H1 (cell line): ENCODE data around the gene RBM43. TPM values are rescaled to one million over a fixed set of nuclear protein-coding genes. Genes with fewer than 3 reads are reported as not detected.

Experiments used
- CTCF ChIA-PET: fragments of 300-600 bp; sonication (Branson Sonifier 250); formaldehyde crosslinking; loops from one replicate; lab custom pipeline; 2021; ENCODE audit not compliant: partially characterized antibody; lab: Charles Lee
- POLR2A ChIA-PET: fragments of 300-600 bp; sonication (Branson Sonifier 250); formaldehyde crosslinking; loops from one replicate; lab custom pipeline; 2021; ENCODE audit warnings: inconsistent platforms; ENCODE audit not compliant: partially characterized antibody; lab: Charles Lee
- DNase-seq, 2 experiments: peaks; one replicate each; pipeline versions ENCODE4 v3.0.0 to v3.0.0-alpha.2; 2010 to 2022; ENCODE audit warnings: low spot score in 2 of 2, low read depth in 1 of 2, mixed read lengths in 1 of 2
- FAIRE-seq: peaks from 2 replicates; lab custom pipeline; 2011; peaks lifted over from hg19 to GRCh38; lab: Jason Lieb, UNC
- H2AFZ ChIP-seq: 2 replicates; pipeline ENCODE4 v1.8.1; 2012; ENCODE audit warnings: low read length, inconsistent platforms
- H2AK5ac ChIP-seq: 2 replicates; pipeline ENCODE4 v1.6.1; 2013; ENCODE audit warnings: low read depth, low read length
- H2BK120ac ChIP-seq: replicated peaks from 2 replicates; pipeline ENCODE3; 2013; ENCODE audit warnings: low read depth, low read length, inconsistent platforms
- H2BK12ac ChIP-seq: 2 replicates; pipeline ENCODE4 v1.6.1; 2013; ENCODE audit warnings: low read depth, low read length
- H2BK15ac ChIP-seq: 2 replicates; pipeline ENCODE4 v1.6.1; 2013; ENCODE audit warnings: low read length
- H2BK20ac ChIP-seq: 2 replicates; pipeline ENCODE4 v1.6.1; 2013; ENCODE audit warnings: low read length
- H2BK5ac ChIP-seq: 2 replicates; pipeline ENCODE4 v1.6.1; 2013; ENCODE audit warnings: low read depth, low read length
- H3K14ac ChIP-seq: 2 replicates; pipeline ENCODE4 v1.6.1; 2013; ENCODE audit warnings: inconsistent platforms; ENCODE audit not compliant: insufficient read length
- H3K18ac ChIP-seq: 2 replicates; pipeline ENCODE4 v1.6.1; 2013; ENCODE audit warnings: low read length; ENCODE audit errors: extremely low read depth
- H3K23ac ChIP-seq: 2 replicates; pipeline ENCODE4 v1.6.1; 2013; ENCODE audit warnings: inconsistent platforms; ENCODE audit not compliant: insufficient read length
- H3K23me2 ChIP-seq: 2 replicates; pipeline ENCODE4 v1.6.1; 2013; ENCODE audit warnings: low read depth, low read length
- H3K27ac ChIP-seq: 2 replicates; pipeline ENCODE4 v1.6.1; 2011; ENCODE audit warnings: low read depth, low read length, inconsistent platforms
- H3K27me3 ChIP-seq, 4 experiments: replicated peaks in 1 of 4; 1 replicate in 1 of 4; 2 replicates in 3 of 4; pipeline versions ENCODE4 v1.6.1 to v1.8.1; 2011 to 2013; ENCODE audit warnings: low read length in 3 of 4, mild to moderate bottlenecking in 3 of 4, inconsistent platforms in 2 of 4, mixed read lengths in 2 of 4, moderate library complexity in 1 of 4; ENCODE audit not compliant: control insufficient read depth in 3 of 4, insufficient read depth in 3 of 4; ENCODE audit errors: extremely low read depth in 1 of 4
- H3K36me3 ChIP-seq, 4 experiments: 2 replicates each; pipeline versions ENCODE4 v1.6.1 to v1.8.1; 2011 to 2013; ENCODE audit warnings: mild to moderate bottlenecking in 4 of 4, low read length in 3 of 4, moderate library complexity in 2 of 4, control low read depth in 1 of 4, inconsistent platforms in 1 of 4; ENCODE audit not compliant: insufficient read depth in 4 of 4, control insufficient read depth in 2 of 4
- H3K4ac ChIP-seq: replicated peaks from 2 replicates; pipeline ENCODE3; 2013; ENCODE audit warnings: low read length, low read depth, mixed read lengths, inconsistent platforms; ENCODE audit not compliant: insufficient read length
- H3K4me1 ChIP-seq, 4 experiments: replicated peaks in 1 of 4; 1 replicate in 1 of 4; 2 replicates in 3 of 4; pipeline versions ENCODE4 v1.6.1 to v1.8.1; 2011 to 2013; ENCODE audit warnings: low read length in 3 of 4, inconsistent platforms in 2 of 4, mixed read lengths in 1 of 4; ENCODE audit not compliant: insufficient read depth in 4 of 4, control insufficient read depth in 3 of 4
- H3K4me2 ChIP-seq, 2 experiments: 2 replicates each; pipeline versions ENCODE4 v1.6.1 to v1.8.1; 2011 to 2013; ENCODE audit warnings: low read depth in 2 of 2, low read length in 2 of 2, control low read depth in 1 of 2, inconsistent platforms in 1 of 2, mild to moderate bottlenecking in 1 of 2; ENCODE audit not compliant: insufficient read depth in 1 of 2
- H3K4me3 ChIP-seq, 4 experiments: fragments of 200-600, 300-600 bp in 1 of 4; sonication (generic), shearing (Covaris generic), sonication (Bioruptor Twin) in 1 of 4; 2 replicates each; pipeline versions ENCODE4 v1.5.1 to v1.8.1; 2011 to 2016; ENCODE audit warnings: low read length in 4 of 4, low read depth in 3 of 4, control low read depth in 2 of 4, inconsistent platforms in 2 of 4, mild to moderate bottlenecking in 2 of 4, mixed read lengths in 1 of 4, moderate library complexity in 1 of 4; ENCODE audit not compliant: insufficient read depth in 2 of 4; ENCODE audit errors: extremely low read depth in 1 of 4
- H3K56ac ChIP-seq: replicated peaks from 2 replicates; pipeline ENCODE3; 2013; ENCODE audit warnings: low read depth, mild to moderate bottlenecking, mixed read lengths, low read length, inconsistent platforms; ENCODE audit not compliant: insufficient read length
- H3K79me1 ChIP-seq: 2 replicates; pipeline ENCODE4 v1.6.1; 2013; ENCODE audit warnings: low read depth, low read length, control low read depth
- H3K79me2 ChIP-seq, 2 experiments: 2 replicates each; pipeline versions ENCODE4 v1.6.1 to v1.8.1; 2012 to 2013; ENCODE audit warnings: low read length in 2 of 2, mild to moderate bottlenecking in 2 of 2, inconsistent platforms in 1 of 2; ENCODE audit not compliant: insufficient read depth in 2 of 2, control insufficient read depth in 1 of 2
- H3K9ac ChIP-seq, 4 experiments: replicated peaks in 1 of 4; 1 replicate in 1 of 4; 2 replicates in 3 of 4; pipeline versions ENCODE4 v1.6.1 to v1.8.1; 2011 to 2013; ENCODE audit warnings: low read depth in 3 of 4, low read length in 3 of 4, control low read depth in 2 of 4, mild to moderate bottlenecking in 2 of 4, moderate library complexity in 2 of 4, inconsistent platforms in 1 of 4; ENCODE audit errors: extremely low read depth in 1 of 4
- H3K9me3 ChIP-seq, 2 experiments: 2 replicates each; pipeline versions ENCODE4 v1.6.1 to v1.8.1; 2012 to 2013; ENCODE audit warnings: mild to moderate bottlenecking in 2 of 2, moderate library complexity in 2 of 2, control low read depth in 1 of 2, inconsistent platforms in 1 of 2, low read depth in 1 of 2, low read length in 1 of 2, mixed read lengths in 1 of 2; ENCODE audit not compliant: insufficient read depth in 2 of 2
- H4K20me1 ChIP-seq, 2 experiments: replicated peaks in 1 of 2; 2 replicates each; pipeline versions ENCODE3 to v1.8.1; 2011 to 2013; ENCODE audit warnings: inconsistent platforms in 2 of 2, low read length in 2 of 2, mild to moderate bottlenecking in 1 of 2; ENCODE audit not compliant: insufficient read depth in 2 of 2, control insufficient read depth in 1 of 2
- H4K5ac ChIP-seq: 2 replicates; pipeline ENCODE4 v1.6.1; 2013; ENCODE audit warnings: low read length, low read depth, mixed read lengths, inconsistent platforms; ENCODE audit not compliant: insufficient read length
- H4K8ac ChIP-seq: 2 replicates; pipeline ENCODE4 v1.8.0; 2013; ENCODE audit warnings: mild to moderate bottlenecking, moderate library complexity, low read length, inconsistent platforms; ENCODE audit not compliant: insufficient read depth; ENCODE audit errors: extremely low read depth
- H4K91ac ChIP-seq: replicated peaks from 2 replicates; pipeline ENCODE3; 2013; ENCODE audit warnings: low read length, mixed read lengths, inconsistent platforms; ENCODE audit not compliant: insufficient read length
- ATF3 ChIP-seq: IDR thresholded peaks from 2 replicates; pipeline ENCODE4 v1.6.1; 2011; ENCODE audit warnings: low read depth, mild to moderate bottlenecking, low read length; ENCODE audit not compliant: insufficient read depth
- CEBPB ChIP-seq: IDR thresholded peaks from 2 replicates; pipeline ENCODE4 v1.6.1; 2012; ENCODE audit warnings: low read depth, low read length
- CHD1 ChIP-seq: IDR thresholded peaks from 2 replicates; pipeline ENCODE4 v1.6.1; 2012; ENCODE audit warnings: low read depth, low read length, improper control_type of control experiment
- CTBP2 ChIP-seq: IDR thresholded peaks from 2 replicates; pipeline ENCODE4 v1.7.0; 2011; ENCODE audit warnings: borderline replicate concordance, mild to moderate bottlenecking, moderate library complexity, mixed read lengths, low read length; ENCODE audit not compliant: insufficient read depth, insufficient read length
- MAFK ChIP-seq: IDR thresholded peaks from 2 replicates; pipeline ENCODE4 v1.6.1; 2012; ENCODE audit warnings: low read depth, mild to moderate bottlenecking, improper control_type of control experiment, low read length
- POLR2AphosphoS5 ChIP-seq: IDR thresholded peaks from 2 replicates; pipeline ENCODE4 v1.6.1; 2011; ENCODE audit warnings: low read depth, low read length
- RAD21 ChIP-seq, 2 experiments: IDR thresholded peaks in 1 of 2; conservative IDR thresholded peaks in 1 of 2; 2 replicates each; pipeline ENCODE4 v1.6.1; 2011; ENCODE audit warnings: low read depth in 2 of 2, low read length in 2 of 2, improper control_type of control experiment in 1 of 2, inconsistent platforms in 1 of 2, mild to moderate bottlenecking in 1 of 2, moderate library complexity in 1 of 2
- RNF2 ChIP-seq: fragments of 200-900, 300-1000 bp; sonication (generic); IDR thresholded peaks from 2 replicates; pipeline ENCODE4 v1.7.1; 2016; ENCODE audit warnings: borderline replicate concordance, low read depth, mild to moderate bottlenecking, antibody characterized with exemption, low read length; ENCODE audit not compliant: poor library complexity, severe bottlenecking; ENCODE audit errors: missing control alignments
- SIX5 ChIP-seq: IDR thresholded peaks from 2 replicates; pipeline ENCODE4 v1.6.1; 2011; ENCODE audit warnings: mild to moderate bottlenecking, low read depth, low read length
- SP4 ChIP-seq: IDR thresholded peaks from 2 replicates; pipeline ENCODE4 v1.6.1; 2012; ENCODE audit warnings: low read length, inconsistent platforms
- TCF12 ChIP-seq: IDR thresholded peaks from 2 replicates; pipeline ENCODE4 v1.6.1; 2011; ENCODE audit warnings: low read depth, mild to moderate bottlenecking, low read length
- WGBS, 2 experiments: shearing (Covaris generic) in 1 of 2; methylation state at CpG; one replicate each; pipeline versions ENCODE4 v1.1.6 to v1.1.7; 2013 to 2015; ENCODE audit warnings: low lambda C conversion rate in 2 of 2, mixed read lengths in 2 of 2, inconsistent platforms in 1 of 2, low coverage in 1 of 2, missing lambda C conversion rate in 1 of 2; ENCODE audit not compliant: insufficient replicate concordance in 2 of 2, insufficient coverage in 1 of 2, insufficient read length in 1 of 2; ENCODE audit errors: extremely low coverage in 1 of 2, missing lambda C conversion rate in 1 of 2; 5-methylcytosine and 5-hydroxymethylcytosine counted together
- polyA plus RNA-seq, 7 experiments: library from polyadenylated mRNA; depleted of rRNA in 3 of 7; stranded (reverse) in 5 of 7; unstranded in 2 of 7; fragments of >200 nt in 5 of 7; fragments of 200-250 nt in 2 of 7; gene quantifications; 1 replicate in 5 of 7; 2 replicates in 1 of 7; 4 replicates in 1 of 7; pipeline versions ENCODE4 v1.2.1 to v1.2.3, GENCODE V29; 2011 to 2013; ENCODE audit warnings: missing spikeins in 2 of 7, mixed read lengths in 2 of 7
- total RNA-seq: library from RNA; stranded (reverse); fragmentation: NEBNext Ultra II Directional; extraction: Animal tissue kit (Norgen Biotek cat#: 25700); gene quantifications from 2 replicates; pipeline ENCODE4 v1.2.1, GENCODE V29; 2021
- TF ChIP-seq, protein P1 (sequence below): IDR thresholded peaks from 2 replicates; pipeline ENCODE4 v1.6.1; 2012; ENCODE audit warnings: inconsistent platforms

RBM43 gene
- total and polyA plus RNA-seq, 2 of the 8 experiments (the other 6 are each of a cell fraction or from before 2014, with no cell fraction given) = 1.7 to 2.0 TPM

DNA sequence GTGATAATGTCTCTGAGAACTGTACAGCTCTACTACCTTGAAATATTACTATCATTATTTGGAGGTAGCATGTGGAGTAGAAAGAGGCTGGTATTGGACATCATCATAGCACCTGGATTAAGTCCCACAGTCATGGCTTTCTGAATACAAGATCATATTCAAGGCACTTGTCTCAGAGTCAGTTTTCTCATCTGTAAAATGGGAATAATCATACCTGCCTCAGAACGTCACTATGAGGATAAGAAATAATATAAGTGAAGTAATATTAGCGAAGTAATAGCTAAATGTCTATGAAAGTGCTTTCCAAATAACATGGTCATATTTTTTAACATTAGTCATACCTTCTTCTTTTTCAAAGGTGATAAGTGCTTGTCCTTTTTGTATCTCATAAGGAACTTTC is 16.8 kb upstream of the RBM43 start:
- H2BK12ac ChIP-seq = no peak overlapping the region
- H3K18ac ChIP-seq = no peak overlapping the region
- H4K5ac ChIP-seq = no peak overlapping the region
- H3K14ac ChIP-seq = no peak overlapping the region
- H3K79me1 ChIP-seq = no peaks in the 10 kb centered on the region
- H3K56ac ChIP-seq = no peak overlapping the region
- H3K23ac ChIP-seq = no peak overlapping the region
- H3K9me3 ChIP-seq = no peaks in the 10 kb centered on the region
- no peaks in the 10 kb centered on the region for H4K20me1 ChIP-seq
- H3K4ac ChIP-seq = no peak overlapping the region
- WGBS, 2 experiments = 86% methylated on average over 2 of the region's 2 CpGs; no CpG with 5 or more reads in 1 of the 2 experiments
- H3K27me3 ChIP-seq = no peaks in the 10 kb centered on the region
- no peak overlapping the region for H2BK120ac ChIP-seq
- no peak overlapping the region for H2AK5ac ChIP-seq
- no peak overlapping the region for H3K4me3 ChIP-seq
- H3K9ac ChIP-seq = no peak overlapping the region
- DNase-seq (no peak), FAIRE-seq (no peak)
- POLR2A ChIA-PET = interaction anchor here (0.9 to 1.0 kb wide), 2 partner anchors 9 to 11 kb away, joined by 3 to 4 read pairs; partner anchors contain the start of gene NMI
- CTCF ChIA-PET = interaction anchor here (1.2 kb wide), 1 partner anchor 14 kb away, joined by 3 read pairs; no protein-coding TSS in a partner anchor
- no peak overlapping the region for H2AFZ ChIP-seq
- no peak overlapping the region for H2BK20ac ChIP-seq
- no peak overlapping the region for H2BK5ac ChIP-seq
- no peak overlapping the region for H3K4me2 ChIP-seq
- H3K23me2 ChIP-seq = no peaks in the 10 kb centered on the region
- H4K91ac ChIP-seq = no peak overlapping the region
- no peaks in the 10 kb centered on the region for H3K4me1 ChIP-seq
- H3K36me3 ChIP-seq = peaks cover 0 to 2% (median 0%) of the 10 kb centered on the region in 4 experiments; a peak in 1 of 8 replicates
- no peak overlapping the region for H3K27ac ChIP-seq
- H4K8ac ChIP-seq = no peak overlapping the region
- H2BK15ac ChIP-seq = no peak overlapping the region
- H3K79me2 ChIP-seq = no peaks in the 10 kb centered on the region
- TF ChIP-seq MAFK (no peak), CEBPB (no peak), TCF12 (no peak), RNF2 (no peak), SP4 (no peak), CHD1 (no peak), RAD21 (IDR thresholded peaks at IDR 0.05 in 1 of 2, conservative IDR thresholded peaks at IDR 0.05 in 1 of 2; ENCODE audit: low read depth in 2 of 2, low read length in 2 of 2) (no peak), CTBP2 (no peak), SIX5 (no peak), POLR2AphosphoS5 (no peak), ATF3 (no peak)
- TF ChIP-seq, protein P1, sequence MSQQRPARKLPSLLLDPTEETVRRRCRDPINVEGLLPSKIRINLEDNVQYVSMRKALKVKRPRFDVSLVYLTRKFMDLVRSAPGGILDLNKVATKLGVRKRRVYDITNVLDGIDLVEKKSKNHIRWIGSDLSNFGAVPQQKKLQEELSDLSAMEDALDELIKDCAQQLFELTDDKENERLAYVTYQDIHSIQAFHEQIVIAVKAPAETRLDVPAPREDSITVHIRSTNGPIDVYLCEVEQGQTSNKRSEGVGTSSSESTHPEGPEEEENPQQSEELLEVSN = no peak
